Measurements from ENCODE around the gene NOS1. TPM values are rescaled to one million over a fixed set of nuclear protein-coding genes. Genes with fewer than 3 reads are reported as not detected.
"Not testable (repeated sequence)": the region's sequence is repeated elsewhere in the genome, so short reads cannot be mapped to it uniquely, and the experiment has no call there.

NOS1 gene
- total and polyA plus RNA-seq, 2 donors (not counting 1 experiment from before 2014, with no cell fraction given) = under 0.01 TPM; not detected in 1

- Histone ChIP-seq H3K4me1 (ENCODE audit: control insufficient read depth, extremely low read depth, insufficient read depth, low read length) (no peaks in the 10 kb centered on the region), H3K79me2 (ENCODE audit: control insufficient read depth, insufficient read depth, low read length) (no peaks in the 10 kb centered on the region), H3K36me3 (ENCODE audit: control insufficient read depth, insufficient read depth, low read length) (no peaks in the 10 kb centered on the region), H3K27me3 (ENCODE audit: control insufficient read depth, insufficient read depth, low read length) (no peaks in the 10 kb centered on the region), H2AFZ (ENCODE audit: low read length) (no peak overlapping the region), H4K20me1 (ENCODE audit: control insufficient read depth, extremely low read depth, insufficient read depth, low read length) (no peaks in the 10 kb centered on the region), H3K4me3 (replicated peaks in 1 of 4; ENCODE audit: control extremely low read depth in 1 of 4, insufficient read depth in 1 of 4, low read depth in 3 of 4, low read length in 4 of 4) (no peak overlapping the region), H3K4me2 (ENCODE audit: extremely low read depth, insufficient read depth, low read length) (no peak overlapping the region), H3K27ac (ENCODE audit: insufficient read depth, low read length) (no peak overlapping the region), H3K9ac (ENCODE audit: insufficient read depth, low read length) (no peak overlapping the region), H3K9me3 (ENCODE audit: control insufficient read depth, insufficient read depth, low read depth, low read length) (no peaks in the 10 kb centered on the region)
- TF ChIP-seq CTCF (conservative IDR thresholded peaks at IDR 0.05 in 1 of 2, IDR thresholded peaks at IDR 0.05 in 1 of 2; ENCODE audit: low read depth in 1 of 2, low read length in 2 of 2) (no peak), EZH2 (IDR thresholded peaks at IDR 0.05; ENCODE audit: low read length, missing control alignments) (no peak)
- no peak for DNase-seq (ENCODE audit: low read depth in 2 of 2)
Observed at GRCh38 chr12:117207675-117208074, 153.8 kb downstream of the NOS1 start.

- Histone ChIP-seq H3K9ac (ENCODE audit: insufficient read depth, low read length) (no peak overlapping the region), H2AFZ (ENCODE audit: low read length) (no peak overlapping the region), H3K36me3 (ENCODE audit: control insufficient read depth, insufficient read depth, low read length) (no peaks in the 10 kb centered on the region), H3K4me3 (replicated peaks in 1 of 4; ENCODE audit: control extremely low read depth in 1 of 4, insufficient read depth in 1 of 4, low read depth in 3 of 4, low read length in 4 of 4) (no peak overlapping the region), H3K4me1 (ENCODE audit: control insufficient read depth, extremely low read depth, insufficient read depth, low read length) (no peaks in the 10 kb centered on the region), H3K27me3 (ENCODE audit: control insufficient read depth, insufficient read depth, low read length) (no peaks in the 10 kb centered on the region), H3K9me3 (ENCODE audit: control insufficient read depth, insufficient read depth, low read depth, low read length) (no peaks in the 10 kb centered on the region), H3K79me2 (ENCODE audit: control insufficient read depth, insufficient read depth, low read length) (no peaks in the 10 kb centered on the region), H3K27ac (ENCODE audit: insufficient read depth, low read length) (no peak overlapping the region), H4K20me1 (ENCODE audit: control insufficient read depth, extremely low read depth, insufficient read depth, low read length) (no peaks in the 10 kb centered on the region), H3K4me2 (ENCODE audit: extremely low read depth, insufficient read depth, low read length) (no peak overlapping the region)
- no peak for DNase-seq (ENCODE audit: low read depth in 2 of 2)
- TF ChIP-seq EZH2 (IDR thresholded peaks at IDR 0.05; ENCODE audit: low read length, missing control alignments) = no peak
- TF ChIP-seq CTCF (conservative IDR thresholded peaks at IDR 0.05 in 1 of 2, IDR thresholded peaks at IDR 0.05 in 1 of 2; ENCODE audit: low read depth in 1 of 2, low read length in 2 of 2) = no peak
Observed at GRCh38 chr12:117202556-117202955, 158.9 kb downstream of the NOS1 start.

GRCh38 chr12:117202033-117202432 is 159.4 kb downstream of the NOS1 start:
- Histone ChIP-seq H3K4me1 (ENCODE audit: control insufficient read depth, extremely low read depth, insufficient read depth, low read length) (no peaks in the 10 kb centered on the region), H4K20me1 (ENCODE audit: control insufficient read depth, extremely low read depth, insufficient read depth, low read length) (no peaks in the 10 kb centered on the region), H2AFZ (ENCODE audit: low read length) (no peak overlapping the region), H3K4me2 (ENCODE audit: extremely low read depth, insufficient read depth, low read length) (no peak overlapping the region), H3K36me3 (ENCODE audit: control insufficient read depth, insufficient read depth, low read length) (no peaks in the 10 kb centered on the region), H3K79me2 (ENCODE audit: control insufficient read depth, insufficient read depth, low read length) (no peaks in the 10 kb centered on the region), H3K27ac (ENCODE audit: insufficient read depth, low read length) (no peak overlapping the region), H3K9me3 (ENCODE audit: control insufficient read depth, insufficient read depth, low read depth, low read length) (no peaks in the 10 kb centered on the region), H3K9ac (ENCODE audit: insufficient read depth, low read length) (no peak overlapping the region), H3K4me3 (replicated peaks in 1 of 4; ENCODE audit: control extremely low read depth in 1 of 4, insufficient read depth in 1 of 4, low read depth in 3 of 4, low read length in 4 of 4) (no peak overlapping the region), H3K27me3 (ENCODE audit: control insufficient read depth, insufficient read depth, low read length) (no peaks in the 10 kb centered on the region)
- DNase-seq (ENCODE audit: low read depth in 2 of 2) = no peak
- TF ChIP-seq EZH2 (IDR thresholded peaks at IDR 0.05; ENCODE audit: low read length, missing control alignments) = no peak
- TF ChIP-seq CTCF (conservative IDR thresholded peaks at IDR 0.05 in 1 of 2, IDR thresholded peaks at IDR 0.05 in 1 of 2; ENCODE audit: low read depth in 1 of 2, low read length in 2 of 2) = no peak

- not testable (repeated sequence) for H4K20me1 ChIP-seq (ENCODE audit: control insufficient read depth, extremely low read depth, insufficient read depth, low read length); H3K9me3 ChIP-seq (ENCODE audit: control insufficient read depth, insufficient read depth, low read depth, low read length); H3K4me3 ChIP-seq (replicated peaks in 1 of 4; ENCODE audit: control extremely low read depth in 1 of 4, insufficient read depth in 1 of 4, low read depth in 3 of 4, low read length in 4 of 4); H3K4me2 ChIP-seq (ENCODE audit: extremely low read depth, insufficient read depth, low read length); H3K27ac ChIP-seq (ENCODE audit: insufficient read depth, low read length); H3K36me3 ChIP-seq (ENCODE audit: control insufficient read depth, insufficient read depth, low read length); H3K27me3 ChIP-seq (ENCODE audit: control insufficient read depth, insufficient read depth, low read length); DNase-seq (ENCODE audit: low read depth in 2 of 2); H3K9ac ChIP-seq (ENCODE audit: insufficient read depth, low read length); H2AFZ ChIP-seq (ENCODE audit: low read length); H3K4me1 ChIP-seq (ENCODE audit: control insufficient read depth, extremely low read depth, insufficient read depth, low read length); H3K79me2 ChIP-seq (ENCODE audit: control insufficient read depth, insufficient read depth, low read length)
Observed at GRCh38 chr12:117199956-117200744, 161.3 kb downstream of the NOS1 start.

Data from fibroblast of lung (primary cell).